ENCODE data around the gene HINFP. TPM values are rescaled to one million over a fixed set of nuclear protein-coding genes. Genes with fewer than 3 reads are reported as not detected.

Gene HINFP, protein sequence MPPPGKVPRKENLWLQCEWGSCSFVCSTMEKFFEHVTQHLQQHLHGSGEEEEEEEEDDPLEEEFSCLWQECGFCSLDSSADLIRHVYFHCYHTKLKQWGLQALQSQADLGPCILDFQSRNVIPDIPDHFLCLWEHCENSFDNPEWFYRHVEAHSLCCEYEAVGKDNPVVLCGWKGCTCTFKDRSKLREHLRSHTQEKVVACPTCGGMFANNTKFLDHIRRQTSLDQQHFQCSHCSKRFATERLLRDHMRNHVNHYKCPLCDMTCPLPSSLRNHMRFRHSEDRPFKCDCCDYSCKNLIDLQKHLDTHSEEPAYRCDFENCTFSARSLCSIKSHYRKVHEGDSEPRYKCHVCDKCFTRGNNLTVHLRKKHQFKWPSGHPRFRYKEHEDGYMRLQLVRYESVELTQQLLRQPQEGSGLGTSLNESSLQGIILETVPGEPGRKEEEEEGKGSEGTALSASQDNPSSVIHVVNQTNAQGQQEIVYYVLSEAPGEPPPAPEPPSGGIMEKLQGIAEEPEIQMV
- 10 to 100 TPM; 20.7 to 63.6 (median 48.2) TPM for total RNA-seq

DNA sequence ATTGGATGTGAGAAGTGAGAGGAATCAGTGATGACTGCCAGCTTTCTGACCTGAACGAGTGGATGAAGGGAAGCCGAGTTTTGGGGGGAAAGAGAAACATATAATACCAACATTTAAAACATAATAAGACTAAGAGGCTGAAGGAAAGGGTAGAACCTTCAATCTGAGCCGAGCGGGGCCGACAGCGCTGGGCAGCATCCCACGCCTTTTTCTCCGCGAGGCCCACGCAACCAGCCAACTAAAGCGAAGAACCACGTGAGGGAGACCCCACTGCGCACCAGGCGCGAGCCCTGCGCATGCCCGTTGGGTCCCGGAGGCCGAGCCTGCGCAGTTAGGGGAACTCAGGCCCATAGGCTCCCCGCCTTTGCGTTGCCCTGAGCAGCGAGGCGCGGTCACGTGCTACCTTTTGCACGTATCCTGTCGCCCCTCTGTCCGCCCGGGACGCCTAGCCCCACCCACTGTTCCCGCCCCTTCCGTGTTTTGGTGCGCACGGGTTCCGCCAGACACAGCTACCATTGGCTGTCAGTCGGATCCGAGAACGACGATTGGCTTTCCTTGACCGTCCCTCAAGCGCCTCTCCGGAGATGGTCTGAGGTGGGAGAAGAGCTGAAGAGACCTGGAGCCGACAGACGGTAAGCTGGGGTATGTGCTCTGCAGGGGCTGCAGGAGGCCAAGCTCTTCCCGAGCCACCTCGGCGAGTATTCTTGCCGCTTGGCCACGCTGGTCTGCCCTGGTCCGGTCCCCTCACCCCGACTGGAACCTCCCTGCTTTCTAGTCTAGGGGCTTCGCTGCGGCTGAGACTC lies at the start of gene HINFP:
Gene HINFP, plus strand, starts transcription at position 573 of the 803 bp plus-strand sequence. CDS start 5,365 bp downstream, outside the sequence.
- intact Hi-C loops (cut with DNase I; ENCODE audit: low total_unique reads) = no loop called here
- Histone ChIP-seq H3K36me3 (peaks cover 0 to 5% (median under 1%) of the 10 kb centered on the region in 4 donors), H3K4me3 (peak within 1 kb of the TSS; percentile 67 to 96 (median 89)), H3K27ac (peak within 1 kb of the TSS; percentile 88 to 92 (median 91)), H3K4me1 (peaks cover 8 to 46% (median 23%) of the 10 kb centered on the region in 4 donors), H3K27me3 (no peaks in the 10 kb centered on the region), H3K9me3 (no peaks in the 10 kb centered on the region)
- DNase-seq = peak; percentile 100
- peak; percentile 72 for TF ChIP-seq POLR2A (IDR thresholded peaks at IDR 0.05)
- TF ChIP-seq EP300 (IDR thresholded peaks at IDR 0.05; ENCODE audit: low read depth) = no peak
- TF ChIP-seq POLR2AphosphoS5 (IDR thresholded peaks at IDR 0.05) = peak; percentile 69 to 87 (median 80)
- no peak for TF ChIP-seq CTCF (IDR thresholded peaks at IDR 0.05)
- WGBS, 2 donors (ENCODE audit: low coverage in 1 of 2) = 0 to 1% methylated on average over 3 to 50 of the region's 54 CpGs
- in situ Hi-C loops (cut with MboI; ENCODE audit: low pct_ligation_motif_present in 1 of 4, low pct_unique_long_range_greater_than_20kb in 1 of 4, low sequenced_read_pairs in 3 of 4) = no loop called here

- TF ChIP-seq POLR2AphosphoS5 (IDR thresholded peaks at IDR 0.05) = no peak
- TF ChIP-seq POLR2A (IDR thresholded peaks at IDR 0.05) = no peak
- TF ChIP-seq EP300 (IDR thresholded peaks at IDR 0.05; ENCODE audit: low read depth) = no peak
- no peak for TF ChIP-seq CTCF (IDR thresholded peaks at IDR 0.05)
- intact Hi-C loops (cut with DNase I; ENCODE audit: low total_unique reads) = no loop called here
- no peak for DNase-seq
- in situ Hi-C loops (cut with MboI; ENCODE audit: low pct_ligation_motif_present in 1 of 4, low pct_unique_long_range_greater_than_20kb in 1 of 4, low sequenced_read_pairs in 3 of 4) = no loop called here
- Histone ChIP-seq H3K27me3 (no peaks in the 10 kb centered on the region), H3K36me3 (peaks cover 0 to 66% (median 33%) of the 10 kb centered on the region in 4 donors), H3K4me3 (no peak overlapping the region), H3K9me3 (no peaks in the 10 kb centered on the region), H3K27ac (no peak overlapping the region), H3K4me1 (no peaks in the 10 kb centered on the region)
- 90 to 92% methylated on average over 2 to 11 of the region's 11 CpGs for WGBS, 2 donors (ENCODE audit: low coverage in 1 of 2)
These were observed 43.5 kb upstream of the HINFP start for GRCh38 chr11:119077839-119078238.

GRCh38 chr11:119078675-119079420 lies 42.5 kb upstream of the HINFP start:
- H3K4me3 ChIP-seq = no peak overlapping the region
- no peak overlapping the region for H3K27ac ChIP-seq
- H3K9me3 ChIP-seq = no peaks in the 10 kb centered on the region
- in situ Hi-C loops (cut with MboI; ENCODE audit: low pct_ligation_motif_present in 1 of 4, low pct_unique_long_range_greater_than_20kb in 1 of 4, low sequenced_read_pairs in 3 of 4) = no loop called here
- peaks cover 0 to 56% (median 28%) of the 10 kb centered on the region in 4 donors for H3K36me3 ChIP-seq
- H3K27me3 ChIP-seq = no peaks in the 10 kb centered on the region
- DNase-seq = no peak
- intact Hi-C loops (cut with DNase I; ENCODE audit: low total_unique reads) = no loop called here
- 87 to 94% methylated on average over 8 to 19 of the region's 19 CpGs for WGBS, 2 donors (ENCODE audit: low coverage in 1 of 2)
- no peak for TF ChIP-seq POLR2AphosphoS5 (IDR thresholded peaks at IDR 0.05)
- no peak for TF ChIP-seq POLR2A (IDR thresholded peaks at IDR 0.05)
- TF ChIP-seq EP300 (IDR thresholded peaks at IDR 0.05; ENCODE audit: low read depth) = no peak
- no peak for TF ChIP-seq CTCF (IDR thresholded peaks at IDR 0.05)
- H3K4me1 ChIP-seq = no peaks in the 10 kb centered on the region

All from transverse colon (tissue), 4 donors.